HFFc6 (cell line): Measurements from ENCODE around the gene ELP4. TPM values are rescaled to one million over a fixed set of nuclear protein-coding genes. Genes with fewer than 3 reads are reported as not detected.

Source experiments
- DNase-seq: peaks from one replicate; pipeline ENCODE4 v3.0.0-alpha.2; 2018
- H3K27ac Mint-ChIP-seq: 2 replicates; pipeline ENCODE4 v1.8.0; 2020; ENCODE audit warnings: mild to moderate bottlenecking, mixed read lengths
- H3K27me3 Mint-ChIP-seq: 2 replicates; pipeline ENCODE4 v1.8.0; 2021; ENCODE audit warnings: mild to moderate bottlenecking, moderate library complexity, mixed read lengths; ENCODE audit not compliant: insufficient read depth
- H3K36me3 Mint-ChIP-seq: 2 replicates; pipeline ENCODE4 v1.8.0; 2021; ENCODE audit warnings: low read depth, mixed read lengths
- H3K4me1 Mint-ChIP-seq: 2 replicates; pipeline ENCODE4 v1.8.0; 2020; ENCODE audit warnings: low read depth, mixed read lengths
- H3K4me3 Mint-ChIP-seq: 2 replicates; pipeline ENCODE4 v1.8.0; 2020; ENCODE audit warnings: mild to moderate bottlenecking, moderate library complexity, mixed read lengths
- H3K9me3 Mint-ChIP-seq: 2 replicates; pipeline ENCODE4 v1.8.0; 2020; ENCODE audit warnings: mild to moderate bottlenecking, mixed read lengths
- total RNA-seq, 6 experiments: library from RNA; stranded (reverse); fragmentation: NEBNext Ultra II Directional; extraction: Animal tissue kit (Norgen Biotek cat#: 25700); gene quantifications; 2 replicates in 1 of 6; 3 replicates in 5 of 6; pipeline ENCODE4 v1.2.3, GENCODE V29; 2021
- TF ChIP-seq, protein P1 (sequence below): fragments of 200-600 bp; sonication (generic); IDR thresholded peaks from 2 replicates; pipeline ENCODE4 v1.5.0; 2021; ENCODE audit warnings: antibody characterized with exemption, mild to moderate bottlenecking

Gene ELP4
- total RNA-seq, 6 experiments from 2014 or later: 11.0 to 14.3 (median 12.2) TPM

DNA sequence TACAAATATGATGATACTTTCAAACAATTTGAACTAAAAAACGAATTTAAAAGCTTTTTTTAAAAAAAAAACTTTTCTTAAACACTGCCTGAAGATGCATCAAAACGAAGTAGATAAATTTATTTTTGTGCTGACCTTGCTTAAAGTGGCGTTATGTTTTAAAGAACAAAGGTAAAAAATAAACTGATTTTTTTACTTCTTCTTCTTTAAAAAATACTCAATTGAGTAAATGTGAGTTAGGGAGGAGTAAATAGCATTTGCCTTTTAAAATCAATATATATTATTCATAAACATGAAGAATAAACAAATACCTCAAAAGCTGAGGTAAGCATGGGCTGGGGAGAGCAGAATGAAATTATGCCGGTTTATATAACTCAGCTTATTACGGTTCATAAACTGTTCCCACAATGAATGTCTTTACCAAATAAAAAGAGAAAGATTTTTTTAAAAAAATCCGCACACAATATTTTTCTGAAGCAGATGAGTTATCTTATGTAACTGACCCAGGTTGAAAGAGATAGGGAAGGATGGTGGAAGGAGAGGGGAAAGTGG, 292.5 kb downstream of the ELP4 start:
- no peak for DNase-seq
- Mint-ChIP-seq H3K27ac (no peak overlapping the region), H3K9me3 (no peaks in the 10 kb centered on the region), H3K4me1 (peaks cover 36% of the 10 kb centered on the region), H3K27me3 (peaks cover 70% of the 10 kb centered on the region), H3K4me3 (no peak overlapping the region), H3K36me3 (peaks cover 8% of the 10 kb centered on the region; the same call in 1 of the 2 replicates)
- TF ChIP-seq, protein P1, sequence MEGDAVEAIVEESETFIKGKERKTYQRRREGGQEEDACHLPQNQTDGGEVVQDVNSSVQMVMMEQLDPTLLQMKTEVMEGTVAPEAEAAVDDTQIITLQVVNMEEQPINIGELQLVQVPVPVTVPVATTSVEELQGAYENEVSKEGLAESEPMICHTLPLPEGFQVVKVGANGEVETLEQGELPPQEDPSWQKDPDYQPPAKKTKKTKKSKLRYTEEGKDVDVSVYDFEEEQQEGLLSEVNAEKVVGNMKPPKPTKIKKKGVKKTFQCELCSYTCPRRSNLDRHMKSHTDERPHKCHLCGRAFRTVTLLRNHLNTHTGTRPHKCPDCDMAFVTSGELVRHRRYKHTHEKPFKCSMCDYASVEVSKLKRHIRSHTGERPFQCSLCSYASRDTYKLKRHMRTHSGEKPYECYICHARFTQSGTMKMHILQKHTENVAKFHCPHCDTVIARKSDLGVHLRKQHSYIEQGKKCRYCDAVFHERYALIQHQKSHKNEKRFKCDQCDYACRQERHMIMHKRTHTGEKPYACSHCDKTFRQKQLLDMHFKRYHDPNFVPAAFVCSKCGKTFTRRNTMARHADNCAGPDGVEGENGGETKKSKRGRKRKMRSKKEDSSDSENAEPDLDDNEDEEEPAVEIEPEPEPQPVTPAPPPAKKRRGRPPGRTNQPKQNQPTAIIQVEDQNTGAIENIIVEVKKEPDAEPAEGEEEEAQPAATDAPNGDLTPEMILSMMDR: no peak

DNA sequence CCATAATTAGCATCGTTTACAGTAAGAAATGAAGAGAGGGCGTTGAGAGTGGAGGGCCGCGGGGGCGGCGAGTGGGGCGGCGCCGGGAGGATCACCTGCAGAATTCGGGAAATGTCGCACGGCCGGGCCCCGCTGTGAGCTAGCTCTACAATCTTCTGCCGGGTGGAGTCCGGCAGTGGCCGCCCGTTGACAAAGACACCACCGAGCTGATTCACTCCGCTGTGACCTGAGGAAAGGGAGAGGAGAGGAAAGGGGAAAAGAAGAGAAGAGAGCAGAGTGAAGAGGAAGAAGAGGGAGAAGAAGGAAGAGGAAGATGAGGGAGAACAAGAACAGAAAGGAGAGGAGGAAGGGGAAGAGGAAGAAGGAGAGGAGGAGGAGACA, 293.0 kb downstream of the ELP4 start:
- Mint-ChIP-seq H3K4me1 (peaks cover 30% of the 10 kb centered on the region), H3K36me3 (peaks cover 8% of the 10 kb centered on the region; the same call in 1 of the 2 replicates), H3K4me3 (peak overlapping the region; percentile 30; the same call in 1 of the 2 replicates), H3K27ac (no peak overlapping the region), H3K9me3 (no peaks in the 10 kb centered on the region), H3K27me3 (peaks cover 72% of the 10 kb centered on the region)
- TF ChIP-seq, protein P1: no peak
- no peak for DNase-seq

DNA sequence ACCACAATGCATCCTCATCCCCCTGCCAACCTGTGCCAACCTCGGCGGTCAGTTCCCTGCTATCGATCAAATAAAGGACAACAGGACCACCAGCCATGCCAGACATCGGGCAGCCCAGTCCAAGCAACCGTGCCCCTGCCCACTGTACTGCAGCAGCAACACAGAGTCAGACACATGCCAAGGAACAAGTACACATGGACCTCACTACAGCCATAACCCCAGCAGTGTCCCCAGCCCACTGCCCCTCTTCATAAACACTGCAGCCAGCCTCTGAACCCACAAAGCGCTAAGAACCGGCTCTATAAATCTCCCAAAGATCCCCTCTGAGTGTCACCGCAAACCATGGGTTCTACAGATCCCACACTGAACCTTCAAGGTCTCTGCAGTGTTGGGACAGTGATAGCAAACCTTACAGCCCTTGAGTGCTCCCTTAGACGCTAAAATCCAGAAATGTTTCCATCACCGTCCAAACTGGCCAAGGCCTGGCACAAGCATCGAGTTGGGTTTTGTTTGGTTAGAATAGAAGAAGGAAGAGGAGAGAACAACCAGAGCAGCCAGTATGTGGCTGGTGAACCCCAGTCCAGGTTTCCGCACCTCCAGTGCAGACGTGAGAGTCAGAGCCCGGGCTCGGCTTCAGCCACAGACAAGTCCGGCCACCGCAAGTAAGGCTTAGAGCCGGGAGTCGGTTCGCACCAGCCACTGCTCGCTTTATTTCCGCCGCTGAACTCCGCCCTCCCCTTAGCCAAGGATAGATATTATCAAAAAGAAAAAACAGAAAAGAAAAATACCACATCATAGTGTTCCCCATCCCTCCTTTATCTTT, 293.6 kb downstream of the ELP4 start:
- Mint-ChIP-seq H3K4me3 (peak overlapping the region; percentile 30; the same call in 1 of the 2 replicates), H3K27me3 (peaks cover 72% of the 10 kb centered on the region), H3K4me1 (peaks cover 26% of the 10 kb centered on the region)

DNA sequence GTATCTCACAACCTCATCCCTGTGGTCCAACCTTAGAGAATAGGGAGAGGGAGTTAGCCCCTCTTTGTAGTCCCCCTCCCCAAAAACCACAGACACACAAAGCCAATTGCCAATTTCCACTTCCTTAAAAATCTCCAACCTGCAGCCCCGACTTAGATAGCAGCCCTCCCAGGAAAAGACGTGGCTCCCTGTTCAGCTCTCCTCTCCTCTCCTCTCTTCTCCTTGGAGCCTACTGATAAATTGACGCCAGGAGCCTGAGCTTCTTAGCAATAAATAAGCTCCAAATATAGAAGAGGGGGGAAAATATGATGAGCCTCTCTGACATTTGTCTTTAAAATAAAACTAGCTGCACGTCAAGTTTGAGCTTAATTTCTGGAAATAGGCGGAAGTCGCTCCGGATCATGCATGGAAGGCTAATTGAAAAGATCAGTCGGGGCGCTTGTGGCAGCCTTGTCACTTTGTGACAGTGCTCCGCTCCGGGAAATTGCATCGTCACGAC, 294.3 kb downstream of the ELP4 start:
- peaks cover 74% of the 10 kb centered on the region for H3K27me3 Mint-ChIP-seq
- TF ChIP-seq, protein P1: no peak
- H3K4me1 Mint-ChIP-seq: peaks cover 27% of the 10 kb centered on the region
- H3K4me3 Mint-ChIP-seq: peak overlapping the region; percentile 18; the same call in 1 of the 2 replicates
- DNase-seq: no peak
- no peaks in the 10 kb centered on the region for H3K9me3 Mint-ChIP-seq
- H3K27ac Mint-ChIP-seq: no peak overlapping the region
- H3K36me3 Mint-ChIP-seq: peaks cover 8% of the 10 kb centered on the region; the same call in 1 of the 2 replicates

More for the DNA sequence above, 293.6 kb downstream of the ELP4 start:
- TF ChIP-seq, protein P1: no peak
- Mint-ChIP-seq H3K36me3 (peaks cover 8% of the 10 kb centered on the region; the same call in 1 of the 2 replicates), H3K9me3 (no peaks in the 10 kb centered on the region), H3K27ac (no peak overlapping the region)
- DNase-seq: no peak

DNA sequence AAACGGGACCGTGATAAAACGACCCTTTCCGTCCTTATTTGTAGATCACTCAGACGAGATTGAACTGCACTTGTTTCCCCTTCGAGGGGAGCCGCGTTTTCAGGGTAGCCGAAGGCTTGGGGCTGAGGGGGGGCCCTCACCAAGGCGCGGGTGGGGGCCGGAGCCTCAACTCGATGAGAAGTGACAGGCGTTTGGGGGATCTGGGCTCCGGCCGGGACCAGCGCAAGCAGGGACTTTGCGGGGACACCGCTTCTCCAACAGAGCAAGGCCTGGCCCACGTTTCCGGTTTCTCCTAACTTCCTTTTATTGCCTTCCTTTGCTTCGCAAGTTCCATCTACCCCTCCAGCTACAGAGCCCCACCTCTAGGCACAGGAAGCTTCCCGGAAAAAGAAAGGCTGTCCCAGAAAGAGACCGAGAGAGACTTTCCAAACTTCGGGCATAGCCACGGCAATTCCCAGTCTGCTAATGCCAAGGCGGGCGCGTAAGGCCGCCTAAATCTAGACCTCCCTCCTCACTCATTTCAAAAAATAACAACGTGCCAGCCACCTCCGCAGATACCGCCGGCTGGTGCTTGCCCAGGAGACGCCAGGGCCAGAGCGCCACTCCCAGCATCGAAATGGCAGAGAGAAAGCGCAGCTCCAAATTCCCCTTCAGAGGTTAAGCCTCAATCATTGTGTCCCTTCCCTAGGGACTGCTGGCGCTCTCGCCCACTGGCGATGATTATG, 294.9 kb downstream of the ELP4 start:
- TF ChIP-seq, protein P1: no peak
- Mint-ChIP-seq H3K4me1 (peaks cover 33% of the 10 kb centered on the region), H3K4me3 (peak overlapping the region; percentile 48), H3K9me3 (no peaks in the 10 kb centered on the region), H3K27ac (no peak overlapping the region), H3K36me3 (peaks cover 8% of the 10 kb centered on the region; the same call in 1 of the 2 replicates), H3K27me3 (peaks cover 81% of the 10 kb centered on the region)
- no peak for DNase-seq
